HEK293 (cell line): ENCODE measurements around the gene STAG3.

ENCODE experiments used
- ZBTB21 ChIP-seq: fragments of 450-650 bp; formaldehyde crosslinking; IDR thresholded peaks from 2 replicates; pipeline ENCODE4 v1.5.1; 2017; ENCODE audit warnings: missing biosample characterization, missing genetic modification characterization
- ZNF274 ChIP-seq, 2 experiments: fragments of 200-500 bp in 1 of 2; fragments of 450-650 bp in 1 of 2; sonication (Bioruptor generic) in 1 of 2; formaldehyde crosslinking in 1 of 2; IDR thresholded peaks; 2 replicates each; pipeline versions ENCODE4 v1.5.1 to v1.6.1; 2014 to 2016; ENCODE audit warnings: borderline replicate concordance in 1 of 2, inconsistent platforms in 1 of 2, low read length in 1 of 2, missing biosample characterization in 1 of 2, missing genetic modification characterization in 1 of 2
- ZNF423 ChIP-seq: fragments of 450-650 bp; formaldehyde crosslinking; IDR thresholded peaks from 2 replicates; pipeline ENCODE4 v1.5.1; 2016; ENCODE audit warnings: missing biosample characterization, missing genetic modification characterization
- TF ChIP-seq, protein P1 (sequence below): fragments of 450-650 bp; formaldehyde crosslinking; IDR thresholded peaks from 2 replicates; pipeline ENCODE4 v1.5.1; 2016; ENCODE audit warnings: missing biosample characterization, missing genetic modification characterization
- TF ChIP-seq, protein P2 (sequence below): fragments of 450-650 bp; formaldehyde crosslinking; IDR thresholded peaks from 2 replicates; pipeline ENCODE4 v1.5.1; 2016; ENCODE audit warnings: missing biosample characterization, missing genetic modification characterization

DNA sequence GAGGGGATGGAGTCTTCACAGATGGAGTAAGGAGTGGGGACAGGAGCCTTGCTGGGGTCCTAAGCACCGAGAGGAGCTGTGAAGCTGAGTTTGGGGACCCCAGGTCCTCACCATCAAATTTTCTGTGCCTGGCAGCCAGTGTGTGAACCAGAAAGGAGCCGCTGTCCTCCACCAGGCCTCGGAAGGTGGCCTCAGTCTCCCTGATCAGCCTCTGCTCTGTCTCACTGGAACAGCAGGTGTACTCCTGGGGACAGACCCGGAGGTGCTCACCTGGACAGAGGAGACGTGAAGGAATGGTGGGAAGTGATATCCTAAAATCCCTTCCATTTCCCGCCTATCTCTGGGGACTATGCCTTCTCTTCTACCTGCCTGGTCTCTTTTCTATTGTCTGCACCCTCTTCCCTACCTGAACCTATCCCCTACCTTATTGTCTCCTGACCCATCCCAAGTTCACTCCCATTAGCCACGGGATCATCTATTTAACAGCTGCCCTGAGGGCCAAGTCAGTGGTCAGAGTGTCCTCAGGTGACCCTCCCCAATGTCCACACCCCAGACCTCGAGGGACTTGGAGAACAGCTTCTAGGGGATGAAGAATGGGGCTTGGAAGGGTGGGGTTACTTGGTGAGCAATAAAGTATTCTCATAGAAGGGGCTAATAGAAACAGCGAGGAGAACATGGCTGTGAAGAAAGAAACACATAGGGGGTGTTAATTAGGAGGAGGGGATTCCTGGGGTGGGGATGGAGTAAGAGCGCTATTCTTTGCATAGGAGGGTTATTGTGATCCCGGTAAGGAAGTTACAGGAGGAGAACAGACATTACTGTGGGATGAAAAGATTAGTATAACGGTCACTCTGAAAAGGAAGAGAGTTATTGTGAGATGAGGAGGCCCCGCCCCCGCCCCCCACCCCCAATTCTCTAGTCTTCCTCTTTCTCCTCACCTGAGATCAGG, 1.3 kb upstream of the STAG3 start:
- TF ChIP-seq ZNF274 (IDR thresholded peaks at IDR 0.05; ENCODE audit: low read length) = no peak
- no peak for TF ChIP-seq ZNF274 (tag by site-specific recombination; IDR thresholded peaks at IDR 0.05; ENCODE audit: borderline replicate concordance)
- no peak for TF ChIP-seq ZNF423 (tag by site-specific recombination)
- TF ChIP-seq, protein P1, sequence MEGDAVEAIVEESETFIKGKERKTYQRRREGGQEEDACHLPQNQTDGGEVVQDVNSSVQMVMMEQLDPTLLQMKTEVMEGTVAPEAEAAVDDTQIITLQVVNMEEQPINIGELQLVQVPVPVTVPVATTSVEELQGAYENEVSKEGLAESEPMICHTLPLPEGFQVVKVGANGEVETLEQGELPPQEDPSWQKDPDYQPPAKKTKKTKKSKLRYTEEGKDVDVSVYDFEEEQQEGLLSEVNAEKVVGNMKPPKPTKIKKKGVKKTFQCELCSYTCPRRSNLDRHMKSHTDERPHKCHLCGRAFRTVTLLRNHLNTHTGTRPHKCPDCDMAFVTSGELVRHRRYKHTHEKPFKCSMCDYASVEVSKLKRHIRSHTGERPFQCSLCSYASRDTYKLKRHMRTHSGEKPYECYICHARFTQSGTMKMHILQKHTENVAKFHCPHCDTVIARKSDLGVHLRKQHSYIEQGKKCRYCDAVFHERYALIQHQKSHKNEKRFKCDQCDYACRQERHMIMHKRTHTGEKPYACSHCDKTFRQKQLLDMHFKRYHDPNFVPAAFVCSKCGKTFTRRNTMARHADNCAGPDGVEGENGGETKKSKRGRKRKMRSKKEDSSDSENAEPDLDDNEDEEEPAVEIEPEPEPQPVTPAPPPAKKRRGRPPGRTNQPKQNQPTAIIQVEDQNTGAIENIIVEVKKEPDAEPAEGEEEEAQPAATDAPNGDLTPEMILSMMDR (tag by site-specific recombination) = no peak
- TF ChIP-seq, protein P2, sequence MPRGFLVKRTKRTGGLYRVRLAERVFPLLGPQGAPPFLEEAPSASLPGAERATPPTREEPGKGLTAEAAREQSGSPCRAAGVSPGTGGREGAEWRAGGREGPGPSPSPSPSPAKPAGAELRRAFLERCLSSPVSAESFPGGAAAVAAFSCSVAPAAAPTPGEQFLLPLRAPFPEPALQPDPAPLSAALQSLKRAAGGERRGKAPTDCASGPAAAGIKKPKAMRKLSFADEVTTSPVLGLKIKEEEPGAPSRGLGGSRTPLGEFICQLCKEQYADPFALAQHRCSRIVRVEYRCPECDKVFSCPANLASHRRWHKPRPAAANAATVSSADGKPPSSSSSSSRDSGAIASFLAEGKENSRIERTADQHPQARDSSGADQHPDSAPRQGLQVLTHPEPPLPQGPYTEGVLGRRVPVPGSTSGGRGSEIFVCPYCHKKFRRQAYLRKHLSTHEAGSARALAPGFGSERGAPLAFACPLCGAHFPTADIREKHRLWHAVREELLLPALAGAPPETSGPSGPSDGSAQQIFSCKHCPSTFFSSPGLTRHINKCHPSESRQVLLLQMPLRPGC (tag by site-specific recombination) = no peak
- TF ChIP-seq ZBTB21 (tag by site-specific recombination) = no peak
